ENCODE results near the gene C1orf167.

The C1orf167 gene

DNA sequence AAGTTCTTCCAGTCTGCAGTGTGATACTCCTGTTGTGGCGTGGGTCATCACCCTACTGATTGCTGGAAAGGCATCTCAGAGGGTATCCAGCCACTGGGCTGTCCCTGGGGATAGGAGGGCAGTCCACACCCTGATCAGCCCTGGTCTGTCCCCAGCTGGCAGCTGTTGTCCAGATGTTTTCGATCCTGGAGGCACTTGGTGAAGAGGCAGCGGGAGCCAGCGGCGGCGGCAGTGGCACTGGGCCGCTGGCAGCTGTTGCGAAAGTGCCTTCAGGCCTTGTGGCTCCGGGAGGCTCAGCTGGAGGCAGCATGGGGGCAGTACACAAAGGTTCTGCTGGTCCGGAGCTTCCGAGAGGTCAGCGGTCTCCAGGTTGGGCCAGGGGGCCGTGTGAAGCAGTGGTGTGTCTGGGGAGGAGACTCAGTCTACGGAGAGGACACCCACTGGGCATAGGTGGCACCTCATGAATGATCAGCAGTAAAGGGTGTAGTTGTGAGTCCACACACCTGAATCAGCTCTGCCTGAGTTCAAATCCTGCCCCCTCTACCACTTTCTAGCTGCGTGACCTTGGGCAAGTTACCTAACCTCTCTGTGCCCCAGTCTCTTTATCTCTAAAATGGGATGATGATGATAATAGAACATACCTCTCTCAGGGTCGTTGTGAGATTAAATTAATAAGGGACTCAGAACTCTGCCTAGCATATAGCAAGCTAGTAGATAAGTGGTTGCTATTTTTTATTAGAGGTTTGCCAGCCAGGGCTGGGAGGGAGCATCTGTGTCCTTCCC is 6.1 kb downstream of the C1orf167 start:
- H3K4me3 ChIP-seq (ENCODE audit: low read depth, low read length) = no peak overlapping the region
- no peak for DNase-seq (ENCODE audit: low read depth, low spot score)
- ChIA-PET POLR2A (no interaction called here), CTCF (interaction anchor here (1.3 to 1.4 kb wide), 2 partner anchors 17 to 48 kb away, joined by 4 to 5 read pairs; no protein-coding TSS in a partner anchor)
- TF ChIP-seq, protein P1, sequence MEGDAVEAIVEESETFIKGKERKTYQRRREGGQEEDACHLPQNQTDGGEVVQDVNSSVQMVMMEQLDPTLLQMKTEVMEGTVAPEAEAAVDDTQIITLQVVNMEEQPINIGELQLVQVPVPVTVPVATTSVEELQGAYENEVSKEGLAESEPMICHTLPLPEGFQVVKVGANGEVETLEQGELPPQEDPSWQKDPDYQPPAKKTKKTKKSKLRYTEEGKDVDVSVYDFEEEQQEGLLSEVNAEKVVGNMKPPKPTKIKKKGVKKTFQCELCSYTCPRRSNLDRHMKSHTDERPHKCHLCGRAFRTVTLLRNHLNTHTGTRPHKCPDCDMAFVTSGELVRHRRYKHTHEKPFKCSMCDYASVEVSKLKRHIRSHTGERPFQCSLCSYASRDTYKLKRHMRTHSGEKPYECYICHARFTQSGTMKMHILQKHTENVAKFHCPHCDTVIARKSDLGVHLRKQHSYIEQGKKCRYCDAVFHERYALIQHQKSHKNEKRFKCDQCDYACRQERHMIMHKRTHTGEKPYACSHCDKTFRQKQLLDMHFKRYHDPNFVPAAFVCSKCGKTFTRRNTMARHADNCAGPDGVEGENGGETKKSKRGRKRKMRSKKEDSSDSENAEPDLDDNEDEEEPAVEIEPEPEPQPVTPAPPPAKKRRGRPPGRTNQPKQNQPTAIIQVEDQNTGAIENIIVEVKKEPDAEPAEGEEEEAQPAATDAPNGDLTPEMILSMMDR (IDR thresholded peaks at IDR 0.05; ENCODE audit: insufficient read depth, low read length, missing control alignments) = no peak

DNA sequence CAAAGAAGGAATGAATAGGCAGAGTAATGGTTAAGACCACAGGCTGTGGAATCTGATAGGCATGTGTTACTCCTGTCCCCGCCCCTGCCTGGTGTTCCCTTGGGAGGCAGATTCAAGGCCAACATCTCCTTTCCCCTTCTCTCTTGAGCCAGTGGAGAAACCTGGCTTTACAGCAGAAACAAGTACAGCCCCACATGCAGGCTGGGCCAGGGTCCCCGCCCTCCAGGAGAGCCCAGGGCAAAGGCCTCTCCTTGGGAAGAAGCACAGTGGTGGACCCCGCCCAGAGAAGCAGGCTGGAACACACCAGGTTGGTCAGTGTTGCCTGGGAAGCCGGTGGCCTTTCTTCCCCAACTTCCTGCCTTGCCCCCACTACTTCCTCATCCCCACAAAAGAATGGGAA is 6.8 kb downstream of the C1orf167 start:
- ChIA-PET CTCF (interaction anchor here (1.4 kb wide), 1 partner anchor 49 kb away, joined by 4 read pairs; no protein-coding TSS in a partner anchor), POLR2A (no interaction called here)
- H3K4me3 ChIP-seq (ENCODE audit: low read depth, low read length) = no peak overlapping the region
- DNase-seq (ENCODE audit: low read depth, low spot score) = no peak
- TF ChIP-seq, protein P1 (IDR thresholded peaks at IDR 0.05; ENCODE audit: insufficient read depth, low read length, missing control alignments) = no peak

DNA sequence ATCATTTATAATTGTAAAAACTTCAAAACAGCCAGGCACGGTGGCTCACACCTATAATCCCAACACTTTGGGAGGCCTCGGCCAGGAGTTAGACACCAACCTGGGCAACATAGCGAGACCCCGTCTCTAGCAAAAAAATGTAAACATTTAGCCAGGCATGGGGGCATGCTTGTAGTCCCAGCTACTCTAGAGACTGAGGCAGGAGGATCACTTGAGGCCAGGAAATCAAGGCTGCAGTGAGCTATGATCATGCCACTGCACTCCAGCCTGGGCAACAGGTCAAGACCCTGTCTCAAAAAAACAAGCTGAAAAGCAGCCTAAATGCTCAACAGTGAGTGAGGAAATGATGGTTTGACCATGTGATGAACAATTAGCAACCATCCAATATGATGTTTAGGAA is 7.3 kb downstream of the C1orf167 start:
- no peak for DNase-seq (ENCODE audit: low read depth, low spot score)
- H3K4me3 ChIP-seq (ENCODE audit: low read depth, low read length) = no peak overlapping the region
- ChIA-PET CTCF (no interaction called here), POLR2A (no interaction called here)
- TF ChIP-seq, protein P1 (IDR thresholded peaks at IDR 0.05; ENCODE audit: insufficient read depth, low read length, missing control alignments) = no peak

DNA sequence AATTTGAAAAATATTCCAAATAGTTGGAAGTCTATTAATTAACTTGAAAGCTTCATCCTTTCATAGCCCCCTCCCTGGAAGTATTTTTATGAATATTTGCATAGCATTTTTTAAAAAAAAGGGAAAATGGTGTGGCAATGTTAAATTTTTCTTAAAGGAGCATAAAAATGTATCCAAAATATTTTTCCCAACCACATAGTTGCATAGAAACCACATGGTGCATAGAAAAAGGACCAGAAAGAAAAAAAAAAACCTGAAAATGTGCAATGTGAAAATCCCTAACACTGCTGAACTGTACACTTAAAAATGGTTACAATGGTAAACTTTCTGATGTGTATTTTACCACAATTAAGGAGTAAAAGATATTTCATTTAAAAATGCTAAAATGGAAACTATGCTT is 8.0 kb downstream of the C1orf167 start:
- no peak for DNase-seq (ENCODE audit: low read depth, low spot score)
- TF ChIP-seq, protein P1 (IDR thresholded peaks at IDR 0.05; ENCODE audit: insufficient read depth, low read length, missing control alignments) = no peak
- no peak overlapping the region for H3K4me3 ChIP-seq (ENCODE audit: low read depth, low read length)
- ChIA-PET CTCF (no interaction called here), POLR2A (no interaction called here)

DNA sequence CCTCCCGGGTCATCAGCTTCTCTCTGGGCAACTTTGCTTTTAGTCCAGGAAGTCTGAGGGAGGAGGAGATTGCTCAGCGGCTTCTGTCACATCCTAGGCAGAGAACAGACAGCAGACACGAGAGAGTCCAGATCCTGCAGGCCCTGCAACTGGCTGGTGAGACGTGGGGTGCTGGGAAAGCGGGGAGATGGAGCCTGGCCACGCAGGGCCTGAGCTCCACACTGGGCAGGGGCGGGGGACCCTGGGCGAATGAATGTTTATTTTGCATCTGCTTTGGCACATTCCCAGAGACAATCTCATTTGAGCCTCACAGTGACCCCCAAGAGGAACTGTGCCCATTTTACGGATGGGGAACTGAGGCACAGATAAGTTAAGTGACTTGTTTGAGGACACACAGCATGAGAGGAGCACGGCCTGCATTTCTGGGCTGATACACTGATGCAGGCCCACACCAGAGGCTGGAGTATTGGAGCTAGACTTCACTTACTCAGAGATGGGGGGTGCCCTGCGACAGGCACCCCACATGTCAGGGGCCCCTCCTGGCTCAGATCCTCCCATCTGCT is 9.6 kb downstream of the C1orf167 start:
- TF ChIP-seq, protein P1 (IDR thresholded peaks at IDR 0.05; ENCODE audit: insufficient read depth, low read length, missing control alignments) = no peak
- H3K4me3 ChIP-seq (ENCODE audit: low read depth, low read length) = no peak overlapping the region

DNA sequence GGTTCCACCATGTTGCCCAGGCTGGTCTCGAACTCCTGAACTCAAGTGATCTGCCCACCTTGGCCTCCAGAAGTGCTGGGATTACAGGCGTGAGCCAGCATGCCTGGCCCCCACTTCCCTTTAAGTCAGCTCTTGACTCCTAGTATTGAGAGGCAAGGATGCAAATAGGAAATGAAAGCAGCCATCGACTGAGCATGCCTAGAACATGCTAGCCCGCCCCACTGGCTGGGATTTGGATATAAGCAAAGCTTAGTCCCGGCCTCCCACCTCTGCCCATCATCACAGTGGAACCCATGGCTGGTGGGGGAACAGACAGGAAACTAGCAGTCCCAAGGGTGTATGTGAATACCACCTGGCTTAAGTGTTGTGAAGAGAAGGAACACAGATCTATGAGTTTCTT is 10.5 kb downstream of the C1orf167 start:
- POLR2A ChIA-PET = no interaction called here
- H3K4me3 ChIP-seq (ENCODE audit: low read depth, low read length) = no peak overlapping the region
- TF ChIP-seq, protein P1 (IDR thresholded peaks at IDR 0.05; ENCODE audit: insufficient read depth, low read length, missing control alignments) = no peak
- DNase-seq (ENCODE audit: low read depth, low spot score) = no peak
- CTCF ChIA-PET = interaction anchor here (0.7 to 2.7 kb wide), 2 partner anchors 10 to 14 kb away, joined by 3 to 13 read pairs; no protein-coding TSS in a partner anchor

More for the DNA sequence above, 9.6 kb downstream of the C1orf167 start:
- no peak for DNase-seq (ENCODE audit: low read depth, low spot score)
- CTCF ChIA-PET = interaction anchor here (0.7 to 2.7 kb wide), 3 partner anchors 8 to 15 kb away, joined by 3 to 13 read pairs (median 3); no protein-coding TSS in a partner anchor
- POLR2A ChIA-PET = no interaction called here

Data from AG04449 (cell line).